DOHH2 (cell line): ENCODE results near the gene PLK3.
"Not testable (repeated sequence)": the region's sequence is repeated elsewhere in the genome, so short reads cannot be mapped to it uniquely, and the experiment has no call there.

Experiments
- H3F3A ChIP-seq: fragments of 200-600 bp; sonication (generic), shearing (Covaris generic); 2 replicates; pipeline ENCODE4 v1.6.0; 2016; ENCODE audit warnings: antibody characterized with exemption, mild to moderate bottlenecking; ENCODE audit not compliant: control insufficient read depth, insufficient read depth
- H3K27ac ChIP-seq: fragments of 200-600 bp; sonication (generic); 2 replicates; pipeline ENCODE4 v1.5.1; 2014; ENCODE audit warnings: low read depth, mild to moderate bottlenecking, low read length, moderate library complexity
- H3K27me3 ChIP-seq: fragments of 200-600 bp; sonication (generic); 2 replicates; pipeline ENCODE4 v1.6.1; 2014; ENCODE audit warnings: mild to moderate bottlenecking, low read length, mixed read lengths; ENCODE audit not compliant: control insufficient read depth
- H3K36me3 ChIP-seq: fragments of 200-600 bp; sonication (generic); 2 replicates; pipeline ENCODE4 v1.6.1; 2014; ENCODE audit warnings: mild to moderate bottlenecking, low read length, moderate library complexity, mixed read lengths; ENCODE audit not compliant: control insufficient read depth
- H3K4me1 ChIP-seq: fragments of 200-600 bp; sonication (generic); 2 replicates; pipeline ENCODE4 v1.6.1; 2014; ENCODE audit warnings: mild to moderate bottlenecking, low read length, mixed read lengths; ENCODE audit not compliant: control insufficient read depth
- H3K4me2 ChIP-seq: fragments of 200-600 bp; sonication (generic); 2 replicates; pipeline ENCODE4 v1.6.0; 2014; ENCODE audit warnings: mild to moderate bottlenecking, low read length, moderate library complexity
- H3K4me3 ChIP-seq: fragments of 200-600 bp; sonication (generic); 2 replicates; pipeline ENCODE4 v1.5.1; 2014; ENCODE audit warnings: mild to moderate bottlenecking, low read length, mixed read lengths
- H3K79me2 ChIP-seq: fragments of 200-600 bp; sonication (generic); 2 replicates; pipeline ENCODE4 v1.6.1; 2014; ENCODE audit warnings: mild to moderate bottlenecking, low read length, mixed read lengths; ENCODE audit not compliant: control insufficient read depth
- H3K9me2 ChIP-seq: fragments of 200-600 bp; sonication (generic); replicated peaks from 2 replicates; pipeline ENCODE4 v1.6.1; 2014; ENCODE audit warnings: mild to moderate bottlenecking, low read length, mixed read lengths; ENCODE audit not compliant: control insufficient read depth
- H3K9me3 ChIP-seq: fragments of 200-600 bp; sonication (generic); 2 replicates; pipeline ENCODE4 v1.6.1; 2014; ENCODE audit warnings: antibody characterized with exemption, low read length, mixed read lengths; ENCODE audit not compliant: control insufficient read depth, insufficient read depth
- H4K20me1 ChIP-seq: fragments of 200-600 bp; sonication (generic); 2 replicates; pipeline ENCODE4 v1.6.0; 2014; ENCODE audit warnings: low read depth, mild to moderate bottlenecking, antibody characterized with exemption, low read length, moderate library complexity; ENCODE audit not compliant: control insufficient read depth, insufficient read depth
- CTCF ChIP-seq: fragments of 200-600 bp; sonication (generic); IDR thresholded peaks from one replicate; pipeline ENCODE4 v1.5.1; 2014; ENCODE audit warnings: antibody characterized with exemption, mild to moderate bottlenecking, low read depth, low read length; ENCODE audit not compliant: poor library complexity, severe bottlenecking
- EZH2phosphoT487 ChIP-seq: fragments of 200-600 bp; sonication (generic); IDR thresholded peaks from 2 replicates; pipeline ENCODE4 v1.6.1; 2017; ENCODE audit warnings: borderline replicate concordance, mild to moderate bottlenecking, antibody characterized with exemption, low read length, moderate library complexity, mixed read lengths

PLK3 gene

GRCh38 chr1:44822981-44823451 lies 22.8 kb downstream of the PLK3 start:
- no peaks in the 10 kb centered on the region; the same call in 1 of the 2 replicates for H3K27me3 ChIP-seq
- no peaks in the 10 kb centered on the region for H3K36me3 ChIP-seq
- H3K27ac ChIP-seq, result no peak overlapping the region
- H3K4me1 ChIP-seq, result peaks cover 23% of the 10 kb centered on the region
- TF ChIP-seq CTCF, result no peak
- TF ChIP-seq EZH2phosphoT487, result no peak
- no peaks in the 10 kb centered on the region for H3K79me2 ChIP-seq
- peaks cover 10% of the 10 kb centered on the region for H3F3A ChIP-seq
- no peaks in the 10 kb centered on the region for H3K9me3 ChIP-seq
- no peak overlapping the region for H3K4me3 ChIP-seq
- H3K4me2 ChIP-seq, result no peak overlapping the region
- H3K9me2 ChIP-seq, result no peaks in the 10 kb centered on the region
- H4K20me1 ChIP-seq, result no peaks in the 10 kb centered on the region

DNA sequence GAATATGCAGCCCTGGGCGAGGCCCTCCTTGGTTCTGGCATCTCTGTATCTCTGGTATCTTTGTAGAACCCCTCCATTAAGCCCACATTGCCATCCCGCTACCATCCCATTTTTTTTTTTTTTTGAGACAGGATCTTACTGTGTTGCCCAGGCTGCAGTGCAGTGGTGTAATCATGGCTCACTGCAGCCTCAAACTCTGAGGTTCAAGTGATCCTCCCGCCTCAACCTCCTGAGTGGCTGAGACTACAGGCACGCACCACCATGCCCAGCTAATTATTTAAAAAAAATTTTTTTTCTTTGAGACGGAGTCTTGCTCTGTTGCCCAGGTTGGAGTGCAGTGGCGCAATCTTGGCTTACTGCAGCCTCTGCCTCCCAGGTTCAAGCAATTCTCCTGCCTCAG lies 24.2 kb downstream of the PLK3 start:
- not testable (repeated sequence) for H3K4me3 ChIP-seq

DNA sequence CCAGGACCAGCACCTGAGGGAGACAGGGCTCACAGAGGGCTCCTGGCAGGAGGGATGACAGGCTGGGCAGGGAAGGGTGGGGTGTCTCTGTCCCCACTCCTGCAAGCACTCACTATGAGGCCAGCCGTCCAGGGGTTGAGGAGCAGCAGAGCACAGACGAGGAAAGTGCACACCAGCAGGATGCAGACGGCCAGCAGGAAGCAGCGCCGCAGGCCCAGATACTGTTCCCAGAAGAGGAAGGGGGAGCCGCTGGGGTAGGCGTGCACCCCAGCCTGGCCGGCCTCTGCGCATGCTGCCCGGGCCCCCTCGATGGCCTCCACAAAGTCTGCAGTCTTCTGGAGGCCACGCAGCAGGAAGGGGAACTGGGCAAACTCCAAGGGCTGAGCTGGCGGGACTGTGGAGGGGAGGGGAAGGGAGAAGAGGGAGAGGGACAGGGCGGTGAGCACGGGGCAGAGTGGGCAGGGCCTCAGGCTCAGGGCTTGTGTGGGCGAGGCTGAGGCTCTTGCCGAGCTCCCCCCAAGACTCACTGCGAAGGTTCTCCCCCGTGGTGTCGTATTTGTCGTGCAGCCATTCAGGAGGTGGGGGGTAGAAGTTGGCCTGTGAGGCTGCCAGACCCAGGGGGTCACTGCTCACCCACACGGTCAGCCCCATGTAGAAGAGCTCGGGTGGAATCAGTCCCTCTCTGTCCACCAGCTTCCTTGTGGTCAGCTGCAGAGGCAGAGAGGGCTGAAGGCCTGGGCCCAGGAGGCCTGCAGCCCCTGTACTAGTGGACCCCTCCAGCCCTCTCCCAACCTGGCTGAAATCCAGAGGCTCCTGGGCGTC lies 26.4 kb downstream of the PLK3 start:
- H3K9me2 ChIP-seq, result no peaks in the 10 kb centered on the region
- no peaks in the 10 kb centered on the region; the same call in 1 of the 2 replicates for H3K27me3 ChIP-seq
- no peaks in the 10 kb centered on the region for H3K36me3 ChIP-seq
- no peaks in the 10 kb centered on the region for H3K9me3 ChIP-seq
- H3K27ac ChIP-seq, result no peak overlapping the region
- no peaks in the 10 kb centered on the region for H3K4me1 ChIP-seq
- H3K4me3 ChIP-seq, result no peak overlapping the region
- H3K79me2 ChIP-seq, result no peaks in the 10 kb centered on the region
- H3F3A ChIP-seq, result peaks cover 2% of the 10 kb centered on the region; the same call in 1 of the 2 replicates
- no peaks in the 10 kb centered on the region for H4K20me1 ChIP-seq
- no peak overlapping the region for H3K4me2 ChIP-seq
- no peak for TF ChIP-seq EZH2phosphoT487
- TF ChIP-seq CTCF, result no peak

More for the DNA sequence above, 24.2 kb downstream of the PLK3 start:
- not testable (repeated sequence) for H3K4me2 ChIP-seq, H3K79me2 ChIP-seq, H4K20me1 ChIP-seq, H3K36me3 ChIP-seq, H3K27me3 ChIP-seq, H3K27ac ChIP-seq, H3K9me3 ChIP-seq, H3F3A ChIP-seq, H3K9me2 ChIP-seq
- peaks cover 16% of the 10 kb centered on the region for H3K4me1 ChIP-seq

DNA sequence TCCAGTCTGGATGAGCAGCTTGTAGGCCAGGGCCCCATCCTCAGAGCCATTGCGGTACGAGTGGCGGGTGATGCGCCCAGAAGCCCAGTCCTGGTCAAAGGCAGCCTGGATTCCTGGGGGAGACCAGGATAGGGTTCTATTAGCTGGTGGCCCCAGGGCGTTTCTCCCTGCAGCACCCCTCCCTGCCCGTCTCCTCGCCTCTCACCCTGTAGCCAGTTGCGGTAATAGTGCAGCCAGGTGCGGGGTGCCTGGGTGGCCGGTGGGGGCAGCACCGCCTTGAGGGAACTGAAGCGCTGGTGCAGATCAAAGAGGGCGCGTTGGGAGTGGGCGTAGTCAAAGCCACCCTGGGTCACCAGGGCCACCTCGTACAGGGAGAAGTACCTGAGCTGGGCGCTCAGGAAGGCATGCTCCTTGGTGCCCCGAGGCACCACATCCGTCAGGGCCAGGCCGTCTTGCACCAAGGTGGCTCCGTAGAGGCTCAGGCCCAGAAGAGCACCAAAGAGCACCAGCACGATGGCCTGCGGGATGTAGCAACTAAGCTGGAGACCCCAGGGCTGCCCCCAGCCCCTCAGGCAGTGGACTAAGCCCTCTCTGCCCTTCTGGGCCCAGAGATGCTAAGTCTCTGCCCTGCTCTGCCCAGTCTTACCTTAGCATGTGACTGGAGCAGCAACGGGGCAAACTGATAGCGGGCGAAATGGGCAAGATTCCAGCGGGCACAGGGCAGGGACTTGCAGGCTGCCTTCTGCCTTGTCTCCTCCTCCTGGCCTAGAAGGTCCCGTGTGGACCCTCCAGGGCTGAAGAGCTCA lies 27.2 kb downstream of the PLK3 start:
- H3K4me1 ChIP-seq, result no peaks in the 10 kb centered on the region
- H3K9me2 ChIP-seq, result no peaks in the 10 kb centered on the region
- H3K4me3 ChIP-seq, result no peak overlapping the region
- no peaks in the 10 kb centered on the region for H3K9me3 ChIP-seq
- no peaks in the 10 kb centered on the region for H3K79me2 ChIP-seq
- H4K20me1 ChIP-seq, result no peaks in the 10 kb centered on the region
- H3K36me3 ChIP-seq, result no peaks in the 10 kb centered on the region
- no peak overlapping the region for H3K27ac ChIP-seq
- no peaks in the 10 kb centered on the region for H3F3A ChIP-seq
- no peak for TF ChIP-seq CTCF
- no peak for TF ChIP-seq EZH2phosphoT487
- no peaks in the 10 kb centered on the region; the same call in 1 of the 2 replicates for H3K27me3 ChIP-seq
- H3K4me2 ChIP-seq, result no peak overlapping the region
